ENCODE measurements around the gene OR2C1. TPM values are rescaled to one million over a fixed set of nuclear protein-coding genes. Genes with fewer than 3 reads are reported as not detected.
A peak's percentile ranks its signal among the peaks of the same experiment; 100 is the strongest.

Gene OR2C1
- not detected in 2 replicates for total RNA-seq (2014; rRNA removed; shearing (Covaris generic))

DNA sequence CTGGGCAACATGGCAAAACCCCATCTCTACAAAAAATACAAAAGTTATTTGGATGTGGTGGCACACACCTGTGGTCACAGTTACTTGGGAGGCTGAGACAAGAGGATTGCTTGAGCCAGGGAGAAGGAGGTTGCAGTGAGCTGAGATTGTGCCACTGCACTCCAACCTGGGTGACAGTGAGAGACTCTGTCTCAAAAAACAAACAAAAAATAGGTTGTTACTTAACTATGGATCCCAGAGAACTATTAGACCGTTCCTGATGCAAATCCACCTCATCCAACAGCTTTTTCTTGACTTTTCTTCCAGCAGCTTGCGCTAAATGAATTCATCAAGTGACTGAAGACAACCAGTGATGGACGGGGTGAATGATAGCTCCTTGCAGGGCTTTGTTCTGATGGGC is at the start of gene OR2C1:
OR2C1 (plus strand) TSS at position 301 of the 400 bp plus-strand sequence; CDS start at position 353, 52 bp downstream.
- no peak within 1 kb of the TSS for H3K4me3 ChIP-seq
- H3K36me3 ChIP-seq, result no peaks in the 10 kb centered on the region
- no peaks in the 10 kb centered on the region for H3K27me3 ChIP-seq
- H3K4me1 ChIP-seq, result peaks cover 17% of the 10 kb centered on the region
- no peaks in the 10 kb centered on the region for H3K9me3 ChIP-seq (replicated peaks)
- DNase-seq, result no peak
- no peak within 1 kb of the TSS for H3K27ac ChIP-seq

DNA sequence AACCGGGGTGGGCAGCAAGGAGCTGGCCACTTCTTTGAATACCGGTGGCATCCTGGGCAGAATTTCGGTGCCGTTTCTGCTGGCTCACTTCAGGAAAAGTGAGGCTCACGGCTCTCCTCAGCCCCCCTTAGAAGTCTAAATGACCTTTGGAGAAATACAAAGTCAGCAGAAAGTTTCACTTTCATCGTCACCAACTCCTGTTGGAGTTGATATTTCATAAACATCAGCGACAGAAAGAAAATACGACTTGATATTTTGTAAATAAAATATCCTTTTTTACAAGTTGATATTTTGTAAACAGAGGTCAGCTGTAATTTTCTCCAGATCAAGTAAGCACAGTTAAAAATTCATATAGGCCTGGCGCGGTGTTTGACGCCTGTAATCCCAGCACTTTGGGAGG is 49.6 kb upstream of the OR2C1 start:
- Histone ChIP-seq H3K4me3 (peak overlapping the region; percentile 75), H3K4me1 (no peaks in the 10 kb centered on the region), H3K9me3 (replicated peaks) (no peaks in the 10 kb centered on the region), H3K36me3 (peaks cover 14% of the 10 kb centered on the region), H3K27ac (peak overlapping the region; percentile 86), H3K27me3 (no peaks in the 10 kb centered on the region)
- DNase-seq, result no peak

DNA sequence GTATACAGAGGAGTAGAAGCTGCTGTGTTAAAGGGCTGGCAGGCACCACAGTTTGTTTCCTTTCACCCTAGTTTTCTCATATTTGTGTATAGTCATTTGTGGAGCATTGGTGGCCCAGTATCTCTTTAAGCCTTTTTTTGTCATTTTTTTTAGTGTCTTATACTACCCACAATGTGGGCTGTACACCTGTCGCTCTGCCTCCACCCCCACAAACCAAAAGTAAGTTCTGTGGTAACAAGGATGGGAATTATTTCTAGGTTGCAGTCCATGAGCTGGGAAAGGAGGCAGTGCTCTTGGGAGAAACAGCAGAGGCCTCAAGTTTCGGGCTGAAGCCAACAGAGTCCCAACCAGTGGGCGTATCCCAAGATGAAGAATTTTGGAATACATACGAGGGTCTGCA is 44.2 kb upstream of the OR2C1 start:
- Histone ChIP-seq H3K36me3 (peaks cover 12% of the 10 kb centered on the region), H3K27me3 (no peaks in the 10 kb centered on the region), H3K4me1 (no peaks in the 10 kb centered on the region), H3K27ac (no peak overlapping the region), H3K4me3 (no peak overlapping the region), H3K9me3 (replicated peaks) (peaks cover 5% of the 10 kb centered on the region; the same call in 1 of the 2 replicates)
- peak in 1 of 2 experiments; percentile 13 for DNase-seq

DNA sequence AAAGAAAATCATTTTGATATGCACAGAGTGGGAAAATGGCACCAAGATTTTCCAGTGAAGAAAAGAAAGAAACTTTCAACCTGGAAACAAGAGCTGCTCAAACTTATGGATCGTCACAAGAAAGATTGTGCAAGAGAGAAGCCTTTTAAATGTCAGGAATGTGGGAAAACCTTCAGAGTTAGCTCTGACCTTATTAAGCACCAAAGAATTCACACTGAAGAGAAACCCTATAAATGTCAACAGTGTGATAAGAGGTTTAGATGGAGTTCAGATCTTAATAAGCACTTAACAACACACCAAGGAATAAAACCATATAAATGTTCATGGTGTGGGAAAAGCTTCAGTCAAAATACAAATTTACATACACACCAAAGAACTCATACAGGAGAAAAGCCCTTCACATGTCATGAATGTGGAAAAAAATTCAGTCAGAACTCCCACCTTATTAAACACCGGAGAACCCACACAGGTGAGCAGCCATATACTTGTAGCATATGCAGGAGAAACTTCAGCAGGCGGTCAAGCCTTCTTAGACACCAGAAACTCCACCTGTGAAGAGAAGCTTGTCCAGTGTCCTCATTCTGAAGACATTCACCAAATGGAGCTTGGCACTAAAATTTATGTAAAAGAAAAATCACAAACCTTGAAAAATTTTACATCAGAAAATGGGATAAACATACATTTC is 38.2 kb upstream of the OR2C1 start:
- DNase-seq, result no peak
- H3K27me3 ChIP-seq, result no peaks in the 10 kb centered on the region
- H3K4me1 ChIP-seq, result no peaks in the 10 kb centered on the region
- no peak overlapping the region for H3K27ac ChIP-seq
- no peak overlapping the region for H3K4me3 ChIP-seq
- peaks cover 20% of the 10 kb centered on the region for H3K9me3 ChIP-seq (replicated peaks)
- peaks cover 25% of the 10 kb centered on the region for H3K36me3 ChIP-seq

DNA sequence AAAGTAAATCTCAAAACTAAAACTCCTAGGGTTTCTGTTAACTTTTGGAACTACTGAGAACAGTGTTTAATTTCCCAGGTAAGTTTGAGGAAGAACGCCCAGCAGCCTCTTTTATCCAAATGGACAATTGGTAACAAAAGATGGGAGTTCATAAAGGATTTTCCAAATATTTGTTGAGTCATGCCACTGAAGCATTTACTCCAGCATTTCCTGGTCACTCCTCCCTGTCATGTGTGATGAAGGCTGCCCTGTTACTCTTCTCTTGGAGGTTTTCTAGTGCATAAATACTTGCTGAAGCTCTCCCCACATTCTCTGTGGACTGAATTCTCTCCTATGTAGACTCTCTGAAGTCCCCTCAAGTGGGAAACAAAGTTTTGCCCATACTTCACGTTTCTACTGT is 33.9 kb upstream of the OR2C1 start:
- no peak overlapping the region for H3K27ac ChIP-seq
- no peak for DNase-seq
- H3K9me3 ChIP-seq (replicated peaks), result peaks cover 13% of the 10 kb centered on the region
- no peaks in the 10 kb centered on the region for H3K4me1 ChIP-seq
- no peaks in the 10 kb centered on the region for H3K27me3 ChIP-seq
- peaks cover 17% of the 10 kb centered on the region for H3K36me3 ChIP-seq
- H3K4me3 ChIP-seq, result no peak overlapping the region

DNA sequence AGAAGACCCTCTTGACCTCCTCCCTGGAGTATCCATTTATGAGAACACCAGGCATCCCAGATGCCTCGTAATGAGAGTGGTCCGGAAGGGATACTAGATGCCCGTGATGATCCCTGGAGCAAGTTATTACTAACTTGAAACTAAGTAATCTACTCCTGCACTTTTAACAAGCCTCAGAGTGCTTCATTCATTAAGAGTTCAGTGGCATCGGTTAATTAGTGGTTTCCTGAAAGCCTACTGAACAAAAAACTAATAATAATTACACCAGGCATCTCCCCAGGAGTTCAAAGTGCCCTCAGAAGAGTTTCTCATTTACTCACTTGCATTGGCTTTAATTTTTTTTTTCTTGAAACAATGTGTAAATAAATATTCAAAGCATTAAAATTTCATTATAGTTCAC is 28.2 kb upstream of the OR2C1 start:
- no peaks in the 10 kb centered on the region for H3K27me3 ChIP-seq
- no peaks in the 10 kb centered on the region for H3K36me3 ChIP-seq
- H3K9me3 ChIP-seq (replicated peaks), result no peaks in the 10 kb centered on the region
- no peak overlapping the region for H3K4me3 ChIP-seq
- DNase-seq, result no peak
- no peaks in the 10 kb centered on the region for H3K4me1 ChIP-seq
- no peak overlapping the region for H3K27ac ChIP-seq

DNA sequence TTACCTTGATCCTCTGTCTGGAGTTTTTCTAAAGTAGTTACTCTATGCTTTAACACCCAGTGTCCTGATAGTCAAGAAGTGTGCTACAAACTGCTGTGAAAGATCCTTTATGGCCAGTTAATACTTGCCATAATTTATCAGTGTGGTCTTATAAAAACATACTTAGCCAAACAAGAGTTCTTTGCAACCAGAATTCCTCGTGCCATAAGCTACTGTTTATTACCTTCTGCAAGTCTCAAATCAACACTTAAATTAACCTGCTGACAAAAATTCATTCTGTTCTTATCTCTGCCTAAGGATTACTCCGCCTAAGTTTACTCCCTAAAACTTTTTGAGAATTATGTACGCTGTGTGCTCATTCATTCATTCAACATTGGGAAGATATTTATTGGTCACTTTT is 27.6 kb upstream of the OR2C1 start:
- no peaks in the 10 kb centered on the region for H3K9me3 ChIP-seq (replicated peaks)
- H3K27me3 ChIP-seq, result no peaks in the 10 kb centered on the region
- DNase-seq, result no peak
- no peaks in the 10 kb centered on the region for H3K4me1 ChIP-seq
- H3K4me3 ChIP-seq, result no peak overlapping the region
- no peak overlapping the region for H3K27ac ChIP-seq
- H3K36me3 ChIP-seq, result no peaks in the 10 kb centered on the region

DNA sequence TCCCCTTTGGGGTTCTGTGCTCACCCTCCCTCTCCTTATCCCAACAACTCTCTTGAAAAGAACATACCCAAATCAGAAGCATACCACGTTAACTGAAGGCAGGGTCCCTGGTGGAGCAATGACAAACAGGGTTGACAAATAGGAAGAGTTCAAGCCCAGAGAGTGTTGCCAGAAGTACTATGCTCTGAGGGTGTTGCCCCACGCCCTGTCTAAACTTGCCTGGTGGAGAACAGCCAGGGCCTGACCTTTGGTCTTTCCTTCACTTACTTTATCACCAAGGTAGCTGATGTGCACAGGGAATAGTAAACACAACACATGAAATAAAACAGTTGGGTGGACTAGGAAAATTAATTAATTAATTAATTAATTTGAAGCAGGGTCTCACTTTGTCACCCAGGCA is 27.0 kb upstream of the OR2C1 start:
- H3K27me3 ChIP-seq, result no peaks in the 10 kb centered on the region
- no peaks in the 10 kb centered on the region for H3K4me1 ChIP-seq
- H3K4me3 ChIP-seq, result no peak overlapping the region
- no peaks in the 10 kb centered on the region for H3K9me3 ChIP-seq (replicated peaks)
- H3K27ac ChIP-seq, result no peak overlapping the region
- H3K36me3 ChIP-seq, result no peaks in the 10 kb centered on the region
- DNase-seq, result no peak

DNA sequence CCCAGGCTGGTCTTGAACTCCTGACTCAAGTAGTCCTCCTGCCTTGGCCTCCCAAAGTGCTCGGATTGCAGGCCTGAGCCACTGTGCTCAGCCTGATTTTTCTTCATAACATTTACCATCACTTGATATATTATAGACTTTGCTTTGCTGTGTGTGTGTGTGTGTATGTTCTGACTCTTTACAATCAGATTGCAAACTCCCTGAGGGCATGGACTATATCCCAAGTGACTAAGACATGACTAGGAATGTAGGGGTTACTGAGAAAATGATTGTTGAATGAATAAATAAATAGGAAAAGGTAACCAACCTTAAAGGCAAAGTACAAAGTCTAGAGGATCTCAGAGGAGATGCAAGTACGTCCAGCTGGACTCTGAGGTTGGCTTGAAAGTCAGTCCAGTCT is 9.6 kb upstream of the OR2C1 start:
- Histone ChIP-seq H3K27me3 (no peaks in the 10 kb centered on the region), H3K36me3 (no peaks in the 10 kb centered on the region), H3K27ac (no peak overlapping the region), H3K9me3 (replicated peaks) (no peaks in the 10 kb centered on the region), H3K4me3 (no peak overlapping the region), H3K4me1 (peaks cover 10% of the 10 kb centered on the region)
- no peak for DNase-seq

DNA sequence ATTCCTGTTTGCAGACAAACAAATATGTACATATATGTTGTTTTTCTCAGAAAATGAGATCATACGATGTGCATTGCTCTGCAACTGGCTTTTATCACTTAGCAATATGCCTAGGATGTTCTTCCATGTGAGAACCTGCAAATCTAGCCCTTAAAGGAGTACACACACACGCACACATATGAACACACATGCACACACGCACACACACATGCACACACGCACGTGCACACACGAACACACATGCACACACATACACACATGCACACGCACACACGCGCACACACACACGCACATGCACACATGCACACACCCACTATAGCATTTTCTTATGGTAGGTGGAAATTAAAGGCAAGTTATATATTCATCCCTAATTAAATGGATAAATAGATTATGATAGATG is 8.1 kb upstream of the OR2C1 start:
- no peaks in the 10 kb centered on the region for H3K36me3 ChIP-seq
- H3K4me1 ChIP-seq, result peaks cover 10% of the 10 kb centered on the region
- no peak overlapping the region for H3K27ac ChIP-seq
- no peaks in the 10 kb centered on the region for H3K27me3 ChIP-seq
- no peak overlapping the region for H3K4me3 ChIP-seq
- H3K9me3 ChIP-seq (replicated peaks), result no peaks in the 10 kb centered on the region
- no peak for DNase-seq

DNA sequence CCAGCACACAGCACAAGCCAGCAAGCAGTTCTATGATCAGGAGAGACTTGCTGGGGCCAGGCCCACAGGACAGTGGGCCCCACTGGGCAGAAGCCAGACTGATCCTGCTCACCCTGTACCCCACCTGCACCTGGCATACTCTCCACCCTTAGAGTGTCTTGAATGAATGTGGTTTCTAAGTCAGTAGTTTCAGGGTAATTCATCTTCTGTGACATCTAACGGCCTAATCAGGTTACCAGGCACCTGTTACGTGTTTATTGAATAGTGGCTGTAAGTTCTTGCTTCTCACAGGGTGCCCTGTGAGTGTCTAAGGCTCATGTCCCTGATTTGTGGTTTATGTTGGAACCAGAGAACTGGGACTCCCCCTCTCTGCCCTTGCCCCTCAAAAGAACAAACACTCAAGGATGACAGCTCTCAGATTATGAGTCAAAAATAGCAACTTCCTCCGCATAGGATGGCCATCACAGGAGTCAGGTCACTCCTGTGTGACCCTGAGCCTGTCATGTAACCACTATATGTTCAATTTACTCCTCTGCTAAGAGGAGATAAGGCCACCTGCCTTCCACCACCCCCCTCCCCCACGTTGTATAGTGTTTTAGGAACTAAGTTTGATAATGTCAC is 7.0 kb upstream of the OR2C1 start:
- Histone ChIP-seq H3K27ac (no peak overlapping the region), H3K27me3 (no peaks in the 10 kb centered on the region), H3K36me3 (no peaks in the 10 kb centered on the region), H3K4me3 (no peak overlapping the region), H3K9me3 (replicated peaks) (no peaks in the 10 kb centered on the region), H3K4me1 (peaks cover 10% of the 10 kb centered on the region)
- peak in 1 of 2 experiments; percentile 13 for DNase-seq

DNA sequence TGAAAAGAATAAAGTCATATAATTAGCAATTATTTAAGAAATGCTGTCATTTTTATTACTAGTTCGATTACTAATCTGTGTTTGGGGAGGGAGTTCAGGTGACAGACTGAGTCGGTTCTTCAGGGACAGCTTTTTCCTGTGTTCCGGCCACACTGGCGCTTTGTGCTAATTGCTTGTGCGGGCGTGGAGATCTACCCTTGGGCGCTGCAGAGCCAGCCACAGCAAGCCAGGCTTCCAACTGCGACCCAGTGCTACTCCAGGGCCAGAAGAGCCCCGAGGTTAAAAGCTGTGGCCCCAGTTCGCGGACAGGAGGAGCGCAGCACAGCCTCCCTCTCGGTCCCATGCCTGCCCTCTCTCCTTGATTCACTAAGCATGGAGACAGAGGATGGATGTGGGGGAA is 6.5 kb upstream of the OR2C1 start:
- no peaks in the 10 kb centered on the region for H3K36me3 ChIP-seq
- DNase-seq, result peak in 1 of 2 experiments; percentile 6
- no peaks in the 10 kb centered on the region for H3K9me3 ChIP-seq (replicated peaks)
- H3K4me3 ChIP-seq, result no peak overlapping the region
- no peak overlapping the region for H3K27ac ChIP-seq
- no peaks in the 10 kb centered on the region for H3K27me3 ChIP-seq
- peaks cover 10% of the 10 kb centered on the region for H3K4me1 ChIP-seq

DNA sequence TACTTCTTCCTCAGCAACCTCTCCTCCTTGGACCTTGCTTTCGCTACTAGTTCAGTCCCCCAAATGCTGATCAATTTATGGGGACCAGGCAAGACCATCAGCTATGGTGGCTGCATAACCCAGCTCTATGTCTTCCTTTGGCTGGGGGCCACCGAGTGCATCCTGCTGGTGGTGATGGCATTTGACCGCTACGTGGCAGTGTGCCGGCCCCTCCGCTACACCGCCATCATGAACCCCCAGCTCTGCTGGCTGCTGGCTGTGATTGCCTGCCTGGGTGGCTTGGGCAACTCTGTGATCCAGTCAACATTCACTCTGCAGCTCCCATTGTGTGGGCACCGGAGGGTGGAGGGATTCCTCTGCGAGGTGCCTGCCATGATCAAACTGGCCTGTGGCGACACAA is 429 bp downstream of the OR2C1 start:
- Histone ChIP-seq H3K27me3 (no peaks in the 10 kb centered on the region), H3K27ac (no peak overlapping the region), H3K4me1 (peaks cover 17% of the 10 kb centered on the region), H3K9me3 (replicated peaks) (no peaks in the 10 kb centered on the region), H3K36me3 (no peaks in the 10 kb centered on the region), H3K4me3 (no peak overlapping the region)
- no peak for DNase-seq

DNA sequence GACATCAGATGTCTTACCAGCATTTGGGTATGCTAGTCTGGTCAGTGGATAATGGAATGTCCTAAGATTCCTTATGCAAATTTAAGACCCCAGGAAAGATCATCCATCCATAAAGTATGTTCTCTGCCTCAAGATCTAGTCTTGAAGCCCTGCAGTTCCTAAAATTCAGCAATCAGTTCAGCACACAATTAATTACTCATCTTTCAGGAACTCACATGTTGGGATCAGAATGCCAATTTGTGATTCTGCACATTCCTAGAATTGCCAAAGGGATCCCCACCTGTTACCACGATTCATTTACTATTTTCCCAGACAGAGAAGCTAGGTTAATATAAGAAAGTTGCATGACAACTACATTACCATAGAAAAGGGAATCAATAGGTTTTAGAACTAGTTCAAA is 3.2 kb downstream of the OR2C1 start:
- Histone ChIP-seq H3K27ac (peak overlapping the region; percentile 73), H3K4me1 (peaks cover 27% of the 10 kb centered on the region), H3K27me3 (no peaks in the 10 kb centered on the region), H3K9me3 (replicated peaks) (peaks cover 2% of the 10 kb centered on the region; the same call in 1 of the 2 replicates), H3K36me3 (no peaks in the 10 kb centered on the region), H3K4me3 (no peak overlapping the region)
- DNase-seq, result peak; percentile 17 to 54

DNA sequence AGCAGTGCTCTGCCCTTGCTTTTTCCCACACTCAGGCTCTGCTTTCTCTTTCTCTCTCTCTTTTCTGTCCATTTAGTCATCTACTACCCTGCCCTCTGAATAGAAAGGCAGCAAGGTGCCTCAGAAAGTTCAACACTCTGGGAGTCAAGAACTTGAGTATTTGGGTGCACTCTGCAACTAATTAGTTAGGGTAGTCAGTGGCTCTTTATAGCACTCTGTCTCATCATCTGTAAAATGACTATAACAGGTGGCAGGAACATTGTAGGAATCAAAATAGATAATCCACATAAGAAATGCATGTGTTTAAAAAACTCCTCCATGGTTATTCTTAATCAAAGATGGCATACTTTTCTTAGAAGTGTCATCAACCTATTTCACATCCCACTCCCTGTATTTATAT is 7.2 kb downstream of the OR2C1 start:
- peaks cover 27% of the 10 kb centered on the region for H3K4me1 ChIP-seq

More for the DNA sequence above, 7.2 kb downstream of the OR2C1 start:
- H3K9me3 ChIP-seq (replicated peaks), result peaks cover 2% of the 10 kb centered on the region; the same call in 1 of the 2 replicates
- no peaks in the 10 kb centered on the region for H3K27me3 ChIP-seq
- DNase-seq, result peak in 1 of 2 experiments; percentile 27
- H3K36me3 ChIP-seq, result no peaks in the 10 kb centered on the region
- H3K4me3 ChIP-seq, result no peak overlapping the region
- peak overlapping the region; percentile 62 for H3K27ac ChIP-seq
